Testis (tissue), 3 donors: Measurements from ENCODE around the gene TMEM198. TPM values are rescaled to one million over a fixed set of nuclear protein-coding genes. Genes with fewer than 3 reads are reported as not detected.

Source experiments
- DNase-seq: peaks from one replicate; pipeline ENCODE4 v3.0.0-alpha.2; 2019
- H3K27ac ChIP-seq, 2 donors: fragments of 200-600 bp; sonication (generic); one replicate each; pipeline ENCODE4 v1.5.1; 2019
- H3K27me3 ChIP-seq: fragments of 200-600 bp; sonication (generic); one replicate; pipeline ENCODE4 v1.5.1; 2019
- H3K36me3 ChIP-seq: fragments of 200-600 bp; sonication (generic); one replicate; pipeline ENCODE4 v1.5.1; 2017; ENCODE audit warnings: low read depth; ENCODE audit errors: missing control alignments
- H3K4me1 ChIP-seq: fragments of 200-600 bp; sonication (generic); one replicate; pipeline ENCODE4 v1.5.1; 2019
- H3K4me3 ChIP-seq, 2 donors: fragments of 200-600 bp; sonication (generic); one replicate each; pipeline ENCODE4 v1.5.1; 2017 to 2019
- H3K9me3 ChIP-seq: fragments of 200-600 bp; sonication (generic); one replicate; pipeline ENCODE4 v1.5.1; 2017
- CTCF ChIP-seq, 3 experiments: fragments of 450-650 bp in 2 of 3; fragments of 200-600 bp in 1 of 3; sonication (generic) in 1 of 3; IDR thresholded peaks; one replicate each; pipeline ENCODE4 v1.5.1; 2016 to 2019; ENCODE audit warnings: antibody characterized with exemption in 3 of 3, mild to moderate bottlenecking in 2 of 3, moderate library complexity in 1 of 3
- POLR2A ChIP-seq: fragments of 450-650 bp; IDR thresholded peaks from one replicate; pipeline ENCODE4 v1.6.1; 2017; ENCODE audit warnings: antibody characterized with exemption, mild to moderate bottlenecking, moderate library complexity
- WGBS, 2 donors: methylation state at CpG; one replicate each; pipeline ENCODE4 v1.1.5; 2018; 5-methylcytosine and 5-hydroxymethylcytosine counted together
- intact Hi-C: fragments of 100-400 bp; cut with DNase I; formaldehyde crosslinking; loops from one replicate; pipeline ENCODE4 v1.15.1; 2023; ENCODE audit warnings: low total_unique reads
- polyA plus RNA-seq: library from polyadenylated mRNA; stranded (reverse); fragments of 350-450 nt; fragmentation: Illumina TruSeq; extraction: RNeasy Lipid Tissue Mini Kit (QIAGEN cat#74804); gene quantifications from one replicate; pipeline ENCODE4 v1.2.3, GENCODE V29; 2014; ENCODE audit warnings: low read depth, low replicate concordance; ENCODE audit not compliant: insufficient read depth
- total RNA-seq, 2 donors: library from RNA; depleted of rRNA; stranded (reverse); fragments of >200 nt; gene quantifications; one replicate each; pipeline ENCODE4 v1.2.3, GENCODE V29; 2016

TMEM198 gene
- total and polyA plus RNA-seq, 3 donors from 2014 or later, result 7.3 to 11.8 (median 11.3) TPM

DNA sequence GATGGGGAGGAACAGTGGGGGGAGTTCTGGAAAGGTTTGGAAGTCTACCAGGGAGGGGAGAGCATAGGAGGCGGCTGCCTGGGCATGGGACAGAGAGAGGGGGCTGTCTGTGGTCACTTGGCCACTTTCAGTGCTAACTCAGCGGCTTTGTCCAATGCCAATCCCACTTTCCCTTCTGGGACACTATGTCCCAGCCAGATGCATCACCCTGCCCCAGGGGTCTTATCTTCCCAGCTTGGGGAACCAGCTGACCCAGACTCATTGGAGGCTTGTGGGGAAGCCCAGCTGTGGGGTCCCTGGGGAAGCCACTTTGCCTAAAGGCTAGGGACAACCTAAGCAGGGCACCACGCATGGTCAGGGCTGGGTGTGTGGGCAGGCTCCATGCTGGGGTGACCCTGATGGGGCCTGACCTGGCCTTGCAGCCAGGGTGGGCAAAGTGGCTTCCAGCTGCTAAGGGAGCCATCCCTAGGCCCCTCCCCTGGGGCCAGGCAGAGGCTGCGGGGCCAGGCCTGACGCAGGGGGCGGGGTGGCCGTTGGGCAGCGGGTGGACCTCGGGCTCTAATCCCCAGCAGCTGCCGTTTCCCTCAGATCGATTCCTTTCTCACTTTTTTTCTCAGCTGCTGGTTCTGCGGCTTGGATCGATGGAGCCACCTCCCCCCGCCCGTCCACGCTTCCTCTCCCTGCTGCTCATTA lies 31.2 kb upstream of the TMEM198 start:
- H3K27me3 ChIP-seq, result no peaks in the 10 kb centered on the region
- DNase-seq, result no peak
- H3K4me1 ChIP-seq, result peaks cover 20% of the 10 kb centered on the region
- TF ChIP-seq POLR2A (no peak), CTCF (IDR thresholded peaks at IDR 0.05) (no peak)
- no peaks in the 10 kb centered on the region for H3K9me3 ChIP-seq
- H3K36me3 ChIP-seq, result no peaks in the 10 kb centered on the region
- intact Hi-C loops, result no loop called here
- H3K27ac ChIP-seq, result no peak overlapping the region
- no peak overlapping the region for H3K4me3 ChIP-seq
- WGBS, 2 donors, result 51 to 73% methylated on average over 15 to 16 of the region's 16 CpGs

GRCh38 chr2:219513787-219514186 lies 30.0 kb upstream of the TMEM198 start:
- intact Hi-C loops, result no loop called here
- no peaks in the 10 kb centered on the region for H3K9me3 ChIP-seq
- no peaks in the 10 kb centered on the region for H3K36me3 ChIP-seq
- TF ChIP-seq CTCF (IDR thresholded peaks at IDR 0.05) (no peak), POLR2A (no peak)
- no peaks in the 10 kb centered on the region for H3K27me3 ChIP-seq
- DNase-seq, result no peak
- H3K4me1 ChIP-seq, result peaks cover 16% of the 10 kb centered on the region
- no peak overlapping the region for H3K27ac ChIP-seq
- 48 to 68% methylated on average over 3 to 4 of the region's 4 CpGs for WGBS, 2 donors
- no peak overlapping the region for H3K4me3 ChIP-seq

GRCh38 chr2:219514196-219514761 lies 29.5 kb upstream of the TMEM198 start, which contains the start of gene ASIC4:
ASIC4 (plus strand) TSS chr2:219514482; CDS start chr2:219514725, 243 bp downstream.
- TF ChIP-seq CTCF (IDR thresholded peaks at IDR 0.05), result no peak
- TF ChIP-seq POLR2A, result no peak
- no peak within 1 kb of the TSS for H3K27ac ChIP-seq
- intact Hi-C loops, result no loop called here

GRCh38 chr2:219514836-219515235 lies 29.0 kb upstream of the TMEM198 start:
- no peaks in the 10 kb centered on the region for H3K36me3 ChIP-seq
- H3K4me1 ChIP-seq, result peaks cover 8% of the 10 kb centered on the region
- no peak for TF ChIP-seq POLR2A
- TF ChIP-seq CTCF (IDR thresholded peaks at IDR 0.05), result no peak
- intact Hi-C loops, result no loop called here
- no peak for DNase-seq
- no peak overlapping the region for H3K27ac ChIP-seq
- no peaks in the 10 kb centered on the region for H3K9me3 ChIP-seq
- WGBS, 2 donors, result 91% methylated on average over 8 to 21 of the region's 21 CpGs
- no peak overlapping the region for H3K4me3 ChIP-seq
- H3K27me3 ChIP-seq, result no peaks in the 10 kb centered on the region

More at GRCh38 chr2:219514196-219514761, 29.5 kb upstream of the TMEM198 start, which contains the start of gene ASIC4:
- Histone ChIP-seq H3K36me3 (no peaks in the 10 kb centered on the region), H3K9me3 (no peaks in the 10 kb centered on the region), H3K4me3 (no peak within 1 kb of the TSS), H3K27me3 (no peaks in the 10 kb centered on the region), H3K4me1 (peaks cover 12% of the 10 kb centered on the region)
- 33 to 47% methylated on average over 8 to 31 of the region's 31 CpGs for WGBS, 2 donors
- DNase-seq, result no peak
